ENCODE results near the gene MS4A3.

- TF ChIP-seq GATA2 (IDR thresholded peaks at IDR 0.05; ENCODE audit: low read depth, low read length) (no peak), GATA3 (IDR thresholded peaks at IDR 0.05; ENCODE audit: low read depth, low read length) (no peak)
These were observed 2.6 kb downstream of the MS4A3 start for GRCh38 chr11:60059052-60059451.
